ENCODE results near the gene SUGT1.
"Not testable (repeated sequence)": the region's sequence is repeated elsewhere in the genome, so short reads cannot be mapped to it uniquely, and the experiment has no call there.

- TF ChIP-seq CTCF (conservative IDR thresholded peaks at IDR 0.05; ENCODE audit: low read depth in 2 of 2); CREB1 (CRISPR knock-in tag; IDR thresholded peaks at IDR 0.05; ENCODE audit: low read depth); POLR2AphosphoS5 (IDR thresholded peaks at IDR 0.05; ENCODE audit: low read depth); REST (IDR thresholded peaks at IDR 0.05; ENCODE audit: unreplicated experiment); EZH2 (IDR thresholded peaks at IDR 0.05; ENCODE audit: low read depth, unreplicated experiment); ETS1 (IDR thresholded peaks at IDR 0.05); STAT1 (IDR thresholded peaks at IDR 0.05; ENCODE audit: unreplicated experiment); EZH2phosphoT487 (IDR thresholded peaks at IDR 0.05; ENCODE audit: unreplicated experiment); JUNB (IDR thresholded peaks at IDR 0.05; ENCODE audit: unreplicated experiment); ZNF114 (CRISPR knock-in tag; IDR thresholded peaks at IDR 0.05); ZNF331 (CRISPR knock-in tag; IDR thresholded peaks at IDR 0.05; ENCODE audit: low read depth); NANOG (IDR thresholded peaks at IDR 0.05; ENCODE audit: borderline replicate concordance): not testable (repeated sequence)
Measured at GRCh38 chr13:52603316-52603715, 49.3 kb upstream of the SUGT1 start.

Measured in GM23338 (cell line).